Suprapubic skin (tissue), 4 donors: ENCODE results near the gene RNF4. TPM values are rescaled to one million over a fixed set of nuclear protein-coding genes. Genes with fewer than 3 reads are reported as not detected.
"Not testable (repeated sequence)": the region's sequence is repeated elsewhere in the genome, so short reads cannot be mapped to it uniquely, and the experiment has no call there.

Source experiments
- DNase-seq, 2 donors: peaks; one replicate each; pipeline ENCODE4 v3.0.0-alpha.2; 2019; ENCODE audit warnings: low spot score in 2 of 2
- H3K27ac ChIP-seq: fragments of 200-600 bp; sonication (generic); one replicate; pipeline ENCODE4 v1.5.1; 2019
- H3K27me3 ChIP-seq: fragments of 200-600 bp; sonication (generic); one replicate; pipeline ENCODE4 v1.5.1; 2019
- H3K36me3 ChIP-seq: fragments of 200-600 bp; sonication (generic); one replicate; pipeline ENCODE4 v1.5.1; 2019
- H3K4me1 ChIP-seq: fragments of 200-600 bp; sonication (generic); one replicate; pipeline ENCODE4 v1.5.1; 2019
- H3K4me3 ChIP-seq: fragments of 200-600 bp; sonication (generic); one replicate; pipeline ENCODE4 v1.5.1; 2019; ENCODE audit warnings: mild to moderate bottlenecking
- H3K9me3 ChIP-seq: fragments of 200-600 bp; sonication (generic); one replicate; pipeline ENCODE4 v1.5.1; 2019
- EP300 ChIP-seq: sonication (generic); formaldehyde crosslinking; IDR thresholded peaks from one replicate; pipeline ENCODE4 v1.6.1; 2017; ENCODE audit warnings: antibody characterized with exemption
- POLR2A ChIP-seq, 2 donors: fragments of 450-650 bp; IDR thresholded peaks; one replicate each; pipeline ENCODE4 v1.6.1; 2017; ENCODE audit warnings: antibody characterized with exemption in 2 of 2, mild to moderate bottlenecking in 2 of 2, moderate library complexity in 2 of 2
- POLR2AphosphoS5 ChIP-seq, 3 donors: sonication (generic); formaldehyde crosslinking; IDR thresholded peaks; one replicate each; pipeline ENCODE4 v1.6.1; 2017; ENCODE audit warnings: antibody characterized with exemption in 3 of 3
- WGBS: methylation state at CpG from one replicate; pipeline ENCODE4 v1.1.5; 2018; 5-methylcytosine and 5-hydroxymethylcytosine counted together
- total RNA-seq, 4 donors: library from RNA; depleted of rRNA; stranded (reverse); fragments of >200 nt; gene quantifications; one replicate each; pipeline ENCODE4 v1.1.0, GENCODE V29; 2016
- TF ChIP-seq, protein P1 (sequence below), 2 donors: fragments of 200-600 bp in 1 of 2; fragments of 450-650 bp in 1 of 2; sonication (generic) in 1 of 2; IDR thresholded peaks; one replicate each; pipeline ENCODE4 v1.5.1; 2016 to 2019; ENCODE audit warnings: antibody characterized with exemption in 2 of 2, mild to moderate bottlenecking in 1 of 2, moderate library complexity in 1 of 2

Gene RNF4
- total RNA-seq, 4 donors from 2014 or later = 31.2 to 57.2 (median 44.0) TPM

DNA sequence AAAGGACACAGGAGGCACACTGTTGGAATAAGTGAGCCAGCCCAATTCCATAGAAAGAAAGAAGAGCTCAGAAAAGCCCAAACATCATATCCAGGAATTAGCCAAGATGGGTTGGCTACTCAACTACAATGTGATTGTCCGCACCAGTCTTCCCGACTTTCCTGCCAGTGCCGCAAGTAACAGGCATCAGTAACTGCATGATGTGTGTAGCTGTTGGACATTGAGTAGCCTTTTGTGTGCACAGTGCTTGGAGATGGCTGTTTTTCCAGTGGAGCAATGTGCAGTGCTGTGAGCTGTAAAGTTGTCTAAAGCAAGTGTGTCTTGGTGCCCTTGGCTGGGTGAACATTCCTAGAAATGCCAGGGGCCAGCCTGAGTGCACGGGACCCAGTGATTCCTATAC, 38.4 kb downstream of the RNF4 start:
- no peaks in the 10 kb centered on the region for H3K27me3 ChIP-seq
- TF ChIP-seq POLR2AphosphoS5 (IDR thresholded peaks at IDR 0.05) = no peak
- TF ChIP-seq POLR2A (IDR thresholded peaks at IDR 0.05) = no peak
- TF ChIP-seq, protein P1, sequence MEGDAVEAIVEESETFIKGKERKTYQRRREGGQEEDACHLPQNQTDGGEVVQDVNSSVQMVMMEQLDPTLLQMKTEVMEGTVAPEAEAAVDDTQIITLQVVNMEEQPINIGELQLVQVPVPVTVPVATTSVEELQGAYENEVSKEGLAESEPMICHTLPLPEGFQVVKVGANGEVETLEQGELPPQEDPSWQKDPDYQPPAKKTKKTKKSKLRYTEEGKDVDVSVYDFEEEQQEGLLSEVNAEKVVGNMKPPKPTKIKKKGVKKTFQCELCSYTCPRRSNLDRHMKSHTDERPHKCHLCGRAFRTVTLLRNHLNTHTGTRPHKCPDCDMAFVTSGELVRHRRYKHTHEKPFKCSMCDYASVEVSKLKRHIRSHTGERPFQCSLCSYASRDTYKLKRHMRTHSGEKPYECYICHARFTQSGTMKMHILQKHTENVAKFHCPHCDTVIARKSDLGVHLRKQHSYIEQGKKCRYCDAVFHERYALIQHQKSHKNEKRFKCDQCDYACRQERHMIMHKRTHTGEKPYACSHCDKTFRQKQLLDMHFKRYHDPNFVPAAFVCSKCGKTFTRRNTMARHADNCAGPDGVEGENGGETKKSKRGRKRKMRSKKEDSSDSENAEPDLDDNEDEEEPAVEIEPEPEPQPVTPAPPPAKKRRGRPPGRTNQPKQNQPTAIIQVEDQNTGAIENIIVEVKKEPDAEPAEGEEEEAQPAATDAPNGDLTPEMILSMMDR (IDR thresholded peaks at IDR 0.05) = no peak
- no peak for TF ChIP-seq EP300
- H3K4me1 ChIP-seq = no peaks in the 10 kb centered on the region
- no peak for DNase-seq
- peaks cover 63% of the 10 kb centered on the region for H3K36me3 ChIP-seq
- no peak overlapping the region for H3K27ac ChIP-seq
- no peaks in the 10 kb centered on the region for H3K9me3 ChIP-seq
- H3K4me3 ChIP-seq = no peak overlapping the region
- 84% methylated on average over 4 of the region's 4 CpGs for WGBS

- Histone ChIP-seq H3K4me1 (no peaks in the 10 kb centered on the region), H3K9me3 (no peaks in the 10 kb centered on the region), H3K27ac (no peak overlapping the region), H3K4me3 (no peak overlapping the region), H3K27me3 (no peaks in the 10 kb centered on the region), H3K36me3 (peaks cover 63% of the 10 kb centered on the region)
- TF ChIP-seq EP300 = no peak
- TF ChIP-seq, protein P1 (IDR thresholded peaks at IDR 0.05) = no peak
- TF ChIP-seq POLR2AphosphoS5 (IDR thresholded peaks at IDR 0.05) = no peak
- no peak for TF ChIP-seq POLR2A (IDR thresholded peaks at IDR 0.05)
- no peak for DNase-seq
- 94% methylated on average over 7 of the region's 7 CpGs for whole genome bisulfite sequencing
Observed at GRCh38 chr4:2507855-2508254, 38.9 kb downstream of the RNF4 start.

GRCh38 chr4:2510351-2511259, 41.7 kb downstream of the RNF4 start:
- no peak for DNase-seq
- Histone ChIP-seq H3K9me3 (no peaks in the 10 kb centered on the region), H3K4me1 (no peaks in the 10 kb centered on the region), H3K27ac (no peak overlapping the region), H3K36me3 (peaks cover 75% of the 10 kb centered on the region), H3K27me3 (no peaks in the 10 kb centered on the region), H3K4me3 (no peak overlapping the region)
- WGBS = 90% methylated on average over 13 of the region's 13 CpGs
- TF ChIP-seq, protein P1 (IDR thresholded peaks at IDR 0.05) = no peak
- TF ChIP-seq EP300 (no peak), POLR2A (IDR thresholded peaks at IDR 0.05) (no peak), POLR2AphosphoS5 (IDR thresholded peaks at IDR 0.05) (no peak)

DNA sequence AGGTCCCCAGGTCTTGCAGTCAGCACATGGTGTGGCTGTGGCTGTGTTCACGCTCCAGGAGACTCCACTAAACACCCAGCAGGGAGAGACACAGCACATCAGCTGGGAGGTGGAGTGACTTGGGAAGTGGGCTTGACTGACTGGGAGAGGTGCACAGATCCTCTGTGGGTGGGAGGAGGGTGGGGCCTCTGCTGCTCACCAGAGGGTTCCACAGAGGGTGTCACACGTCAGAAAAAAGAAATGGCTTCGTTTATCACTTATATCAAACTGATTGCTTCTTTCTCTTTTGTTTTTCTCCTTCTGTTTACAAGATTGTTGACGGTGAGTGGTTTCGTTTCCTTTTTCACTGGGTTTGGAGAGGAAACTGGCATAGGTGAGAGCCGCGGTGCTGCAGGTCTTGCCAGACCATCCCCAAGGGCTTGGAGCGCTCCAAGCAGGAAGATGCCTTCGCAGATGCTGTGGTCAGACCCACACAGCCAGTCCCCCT, 42.8 kb downstream of the RNF4 start:
- no peak overlapping the region for H3K27ac ChIP-seq
- H3K27me3 ChIP-seq = no peaks in the 10 kb centered on the region
- H3K9me3 ChIP-seq = no peaks in the 10 kb centered on the region
- H3K4me1 ChIP-seq = no peaks in the 10 kb centered on the region
- peaks cover 82% of the 10 kb centered on the region for H3K36me3 ChIP-seq
- 83% methylated on average over 8 of the region's 9 CpGs for WGBS
- H3K4me3 ChIP-seq = no peak overlapping the region
- TF ChIP-seq, protein P1 (IDR thresholded peaks at IDR 0.05) = peak in 1 of 2 donors; percentile 6
- TF ChIP-seq POLR2AphosphoS5 (IDR thresholded peaks at IDR 0.05) = no peak
- no peak for DNase-seq

- 87% methylated on average over 14 of the region's 15 CpGs for WGBS
- peaks cover 75% of the 10 kb centered on the region for H3K36me3 ChIP-seq
Observed at GRCh38 chr4:2512396-2513135, 43.7 kb downstream of the RNF4 start.

DNA sequence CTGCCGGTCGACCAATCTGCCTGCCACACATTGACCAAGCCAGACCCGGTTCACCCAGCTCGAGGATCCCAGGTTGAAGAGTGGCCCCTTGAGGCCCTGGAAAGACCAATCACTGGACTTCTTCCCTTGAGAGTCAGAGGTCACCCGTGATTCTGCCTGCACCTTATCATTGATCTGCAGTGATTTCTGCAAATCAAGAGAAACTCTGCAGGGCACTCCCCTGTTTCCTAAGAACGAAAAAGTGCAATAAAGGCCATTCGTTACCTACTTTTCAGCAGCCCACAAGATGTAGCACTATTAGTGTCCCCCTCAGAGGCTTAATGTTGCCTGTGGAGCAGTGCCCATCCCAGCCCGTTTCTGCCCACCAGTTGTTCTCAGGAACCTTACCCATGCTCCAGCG, 45.3 kb downstream of the RNF4 start:
- not testable (repeated sequence) for DNase-seq
- WGBS = 94% methylated on average over 8 of the region's 9 CpGs
- peaks cover 61% of the 10 kb centered on the region for H3K36me3 ChIP-seq

More at GRCh38 chr4:2512396-2513135, 43.7 kb downstream of the RNF4 start:
- no peaks in the 10 kb centered on the region for H3K27me3 ChIP-seq
- H3K4me3 ChIP-seq = no peak overlapping the region
- no peaks in the 10 kb centered on the region for H3K9me3 ChIP-seq
- DNase-seq = no peak
- H3K4me1 ChIP-seq = no peaks in the 10 kb centered on the region
- H3K27ac ChIP-seq = no peak overlapping the region
- TF ChIP-seq POLR2AphosphoS5 (IDR thresholded peaks at IDR 0.05) (no peak), POLR2A (IDR thresholded peaks at IDR 0.05) (no peak), EP300 (no peak)
- TF ChIP-seq, protein P1 (IDR thresholded peaks at IDR 0.05) = no peak

GRCh38 chr4:2514944-2515343, 46.0 kb downstream of the RNF4 start:
- not testable (repeated sequence) for DNase-seq, H3K27ac ChIP-seq, H3K27me3 ChIP-seq, H3K9me3 ChIP-seq, H3K4me3 ChIP-seq, H3K4me1 ChIP-seq
- 87% methylated on average over 10 of the region's 11 CpGs for WGBS
- peaks cover 54% of the 10 kb centered on the region for H3K36me3 ChIP-seq

More for the DNA sequence above, 45.3 kb downstream of the RNF4 start:
- not testable (repeated sequence) for H3K27ac ChIP-seq, H3K4me1 ChIP-seq, H3K27me3 ChIP-seq, H3K9me3 ChIP-seq, H3K4me3 ChIP-seq
